GM18517 (cell line): ENCODE data around the gene DCLK3.
A peak's percentile ranks its signal among the peaks of the same experiment; 100 is the strongest.

Experiments used
- ATAC-seq: cut with Tn5 transposase; IDR thresholded peaks from one replicate; pipeline ENCODE4 v1.9.1; 2021; ENCODE audit warnings: mild to moderate bottlenecking, moderate library complexity; ENCODE audit not compliant: unreplicated experiment

DCLK3 gene

GRCh38 chr3:36678216-36679013 is 85.9 kb downstream of the DCLK3 start:
- ATAC-seq = no peak

- ATAC-seq = peak; percentile 62
Measured at GRCh38 chr3:36677331-36678007, 86.9 kb downstream of the DCLK3 start.

GRCh38 chr3:36674816-36675215 is 89.5 kb downstream of the DCLK3 start:
- ATAC-seq = no peak

DNA sequence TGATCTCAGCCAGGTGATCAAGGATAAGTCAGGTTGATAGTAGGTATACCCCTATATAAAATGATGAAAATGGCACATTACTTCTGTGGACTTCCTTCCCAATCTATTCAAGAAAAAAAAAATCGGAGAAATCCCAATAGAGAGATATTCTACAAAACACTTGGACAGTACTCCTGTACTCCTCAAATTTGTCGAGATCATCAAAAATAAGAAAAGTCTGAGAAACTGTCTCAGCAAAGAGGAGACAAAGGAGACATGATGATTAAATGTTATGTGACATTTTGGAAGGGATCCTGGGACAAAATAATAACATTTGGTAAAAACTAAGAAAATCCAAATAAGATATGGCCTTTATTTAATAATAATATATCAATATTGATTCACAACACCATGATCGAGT is 94.6 kb downstream of the DCLK3 start:
- no peak for ATAC-seq

GRCh38 chr3:36666166-36666565 is 98.2 kb downstream of the DCLK3 start:
- no peak for ATAC-seq

DNA sequence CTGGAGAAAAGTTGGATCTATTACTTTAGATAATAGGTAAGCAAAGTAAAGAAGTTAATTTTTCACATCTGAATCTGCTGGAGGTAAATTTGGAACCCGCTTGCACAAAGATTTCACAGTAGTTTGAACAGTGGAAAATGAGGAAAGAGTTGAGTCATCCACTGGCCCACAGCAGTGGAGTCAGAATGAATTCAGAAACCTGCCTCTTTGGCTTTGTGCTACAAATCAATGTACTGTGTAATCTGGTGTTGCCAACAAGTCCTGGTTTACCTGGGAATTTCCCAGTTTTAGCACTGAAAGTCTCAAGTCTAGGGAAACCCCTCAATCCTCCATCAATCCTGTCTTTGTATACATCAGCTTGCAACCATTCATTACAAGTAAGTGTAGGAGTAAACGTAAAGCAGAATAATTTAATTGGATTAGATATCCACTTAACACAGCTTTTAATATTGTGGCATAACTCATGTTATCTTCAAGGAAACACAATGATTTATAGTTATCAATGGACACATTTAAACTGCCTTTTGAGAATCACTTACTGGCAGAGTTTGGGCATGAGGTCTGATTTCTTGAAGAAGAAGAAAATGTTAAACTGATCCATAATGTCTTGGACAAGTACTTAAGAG is 100.6 kb downstream of the DCLK3 start:
- peak; percentile 55 for ATAC-seq

- no peak for ATAC-seq
Measured at GRCh38 chr3:36662626-36663025, 101.7 kb downstream of the DCLK3 start.
